HepG2 (cell line): ENCODE data around the gene IDH3G. TPM values are rescaled to one million over a fixed set of nuclear protein-coding genes. Genes with fewer than 3 reads are reported as not detected.
A peak's percentile ranks its signal among the peaks of the same experiment; 100 is the strongest.

Experiments used
- ARID4A ChIP-seq: sonication (generic); formaldehyde crosslinking; IDR thresholded peaks from 2 replicates; pipeline ENCODE4 v1.5.0; 2020; ENCODE audit warnings: mild to moderate bottlenecking, missing genetic modification reagents, borderline replicate concordance
- ATF1 ChIP-seq: IDR thresholded peaks from 2 replicates; pipeline ENCODE4 v1.6.1; 2016; ENCODE audit warnings: mild to moderate bottlenecking, control low read depth
- CBX5 ChIP-seq: sonication (generic); formaldehyde crosslinking; IDR thresholded peaks from 2 replicates; pipeline ENCODE4 v1.4.0; 2020; ENCODE audit warnings: missing genetic modification reagents, borderline replicate concordance
- CCDC6 ChIP-seq: sonication (generic); formaldehyde crosslinking; IDR thresholded peaks from 2 replicates; pipeline ENCODE4 v1.8.1; 2022; ENCODE audit warnings: mild to moderate bottlenecking, missing genetic modification reagents, moderate library complexity
- CENPX ChIP-seq: sonication (generic); formaldehyde crosslinking; IDR thresholded peaks from 2 replicates; pipeline ENCODE4 v1.9.0; 2021; ENCODE audit warnings: mild to moderate bottlenecking, missing genetic modification reagents, moderate library complexity
- EHMT2 ChIP-seq: fragments of 200-600 bp; sonication (generic); IDR thresholded peaks from 2 replicates; pipeline ENCODE4 v1.7.0; 2017; ENCODE audit warnings: antibody characterized with exemption, low read depth, low read length, borderline replicate concordance
- HDAC1 ChIP-seq: sonication (generic); formaldehyde crosslinking; IDR thresholded peaks from 2 replicates; pipeline ENCODE4 v1.5.1; 2020; ENCODE audit warnings: mild to moderate bottlenecking, missing genetic modification reagents
- HNF4G ChIP-seq, 2 experiments: sonication (generic) in 1 of 2; formaldehyde crosslinking in 1 of 2; IDR thresholded peaks; 2 replicates each; pipeline versions ENCODE4 v1.4.0 to v1.6.1; 2011 to 2020; ENCODE audit warnings: borderline replicate concordance in 2 of 2, low read depth in 2 of 2, mild to moderate bottlenecking in 2 of 2, low read length in 1 of 2, missing genetic modification reagents in 1 of 2, moderate library complexity in 1 of 2
- KDM1A ChIP-seq: IDR thresholded peaks from 2 replicates; pipeline ENCODE4 v1.6.1; 2016; ENCODE audit warnings: missing compliant biosample characterization
- KDM5B ChIP-seq: sonication (generic); formaldehyde crosslinking; IDR thresholded peaks from 2 replicates; pipeline ENCODE4 v1.4.0; 2020; ENCODE audit warnings: missing genetic modification reagents, mild to moderate bottlenecking, borderline replicate concordance
- KMT2A ChIP-seq: sonication (generic); formaldehyde crosslinking; IDR thresholded peaks from 2 replicates; pipeline ENCODE4 v1.4.0; 2020; ENCODE audit warnings: missing genetic modification reagents
- NR0B2 ChIP-seq: sonication (generic); formaldehyde crosslinking; IDR thresholded peaks from 2 replicates; pipeline ENCODE4 v1.4.0; 2020; ENCODE audit warnings: mild to moderate bottlenecking, missing genetic modification reagents
- RBAK ChIP-seq: sonication (generic); formaldehyde crosslinking; IDR thresholded peaks from 2 replicates; pipeline ENCODE4 v1.5.1; 2020; ENCODE audit warnings: mild to moderate bottlenecking, missing genetic modification reagents
- SAFB2 ChIP-seq: sonication (generic); formaldehyde crosslinking; IDR thresholded peaks from 2 replicates; pipeline ENCODE4 v1.5.1; 2020; ENCODE audit warnings: missing genetic modification reagents, low read depth, mild to moderate bottlenecking, borderline replicate concordance
- SMAD3 ChIP-seq: sonication (generic); formaldehyde crosslinking; IDR thresholded peaks from 2 replicates; pipeline ENCODE4 v1.4.0; 2020; ENCODE audit warnings: missing genetic modification reagents
- TEAD3 ChIP-seq: optimal IDR thresholded peaks from 2 replicates; pipeline ENCODE3; 2016; ENCODE audit warnings: borderline replicate concordance
- ZBTB14 ChIP-seq: sonication (generic); formaldehyde crosslinking; IDR thresholded peaks from 2 replicates; pipeline ENCODE4 v1.4.0; 2020; ENCODE audit warnings: missing genetic modification reagents
- ZNF160 ChIP-seq: sonication (generic); formaldehyde crosslinking; IDR thresholded peaks from 2 replicates; pipeline ENCODE4 v1.8.0; 2022; ENCODE audit warnings: mild to moderate bottlenecking, inconsistent platforms, missing genetic modification reagents
- ZNF20 ChIP-seq: sonication (generic); formaldehyde crosslinking; IDR thresholded peaks from 2 replicates; pipeline ENCODE4 v1.4.0; 2020; ENCODE audit warnings: mild to moderate bottlenecking, moderate library complexity, missing genetic modification reagents
- ZNF274 ChIP-seq: sonication (generic); formaldehyde crosslinking; IDR thresholded peaks from 2 replicates; pipeline ENCODE4 v1.5.1; 2020; ENCODE audit warnings: mild to moderate bottlenecking, missing genetic modification reagents
- ZNF296 ChIP-seq: sonication (generic); formaldehyde crosslinking; conservative IDR thresholded peaks from 2 replicates; pipeline ENCODE4 v1.5.0; 2020; ENCODE audit warnings: mild to moderate bottlenecking, missing genetic modification reagents
- ZNF558 ChIP-seq: sonication (generic); formaldehyde crosslinking; IDR thresholded peaks from 2 replicates; pipeline ENCODE4 v1.9.0; 2022; ENCODE audit warnings: mild to moderate bottlenecking, missing genetic modification reagents, borderline replicate concordance
- polyA plus RNA-seq, 8 experiments: library from polyadenylated mRNA; depleted of rRNA in 3 of 8; stranded (reverse) in 7 of 8; unstranded in 1 of 8; fragments of >200 nt; fragmentation: Illumina TruSeq in 4 of 8; extraction: Trizol in 4 of 8; gene quantifications; 2 replicates each; pipeline versions ENCODE4 v1.2.1 to v1.2.3, GENCODE V29; 2011 to 2016; ENCODE audit warnings: low read depth in 4 of 8, missing spikeins in 1 of 8, mixed read lengths in 1 of 8; ENCODE audit not compliant: insufficient read depth in 1 of 8
- total RNA-seq, 5 experiments: library from RNA; depleted of rRNA; stranded (reverse); fragments of >200 nt; fragmentation: Illumina TruSeq; extraction: Trizol; gene quantifications; 2 replicates each; pipeline ENCODE4 v1.2.3, GENCODE V29; 2016; ENCODE audit warnings: low read depth in 1 of 5

The IDH3G gene
- total and polyA plus RNA-seq, 2 of the 13 experiments (the other 11 are each of a cell fraction or from before 2014, with no cell fraction given) = 18.7 to 35.5 TPM

GRCh38 chrX:153794018-153794896 is at the start of gene IDH3G, which contains the start of gene SSR4 (continued):
- TF ChIP-seq ARID4A (CRISPR knock-in tag) = peak; percentile 92
- peak; percentile 55; the same call in 1 of the 2 replicates for TF ChIP-seq ZNF274 (CRISPR knock-in tag)
- no peak for TF ChIP-seq ZBTB14
- TF ChIP-seq KDM1A (CRISPR knock-in tag) = no peak
- TF ChIP-seq HNF4G (IDR thresholded peaks at IDR 0.05; ENCODE audit: borderline replicate concordance, low read depth, low read length) = no peak
- TF ChIP-seq HNF4G (CRISPR knock-in tag; IDR thresholded peaks at IDR 0.05; ENCODE audit: borderline replicate concordance, low read depth) = no peak
- peak; percentile 85 for TF ChIP-seq ATF1 (CRISPR knock-in tag)
- TF ChIP-seq ZNF160 (CRISPR knock-in tag) = no peak
- TF ChIP-seq NR0B2 (CRISPR knock-in tag) = no peak
- TF ChIP-seq ZNF558 (CRISPR knock-in tag) = no peak
- TF ChIP-seq TEAD3 (CRISPR knock-in tag) = no peak
- no peak; the same call in 1 of the 2 replicates for TF ChIP-seq KMT2A
- TF ChIP-seq CBX5 (CRISPR knock-in tag) = no peak; the same call in 1 of the 2 replicates
- TF ChIP-seq EHMT2 = no peak
- TF ChIP-seq SMAD3 (CRISPR knock-in tag) = 0 out of 2 replicates have a peak, but pooled peaks have one; percentile 7
- TF ChIP-seq SAFB2 (CRISPR knock-in tag) = no peak
- no peak for TF ChIP-seq RBAK (CRISPR knock-in tag)
- no peak for TF ChIP-seq CENPX (CRISPR knock-in tag)
- TF ChIP-seq HDAC1 (CRISPR knock-in tag) = peak; percentile 75
- peak; percentile 75; the same call in 1 of the 2 replicates for TF ChIP-seq CCDC6 (CRISPR knock-in tag)
- TF ChIP-seq KDM5B (CRISPR knock-in tag) = peak; percentile 31; the same call in 1 of the 2 replicates
- no peak for TF ChIP-seq ZNF20
- TF ChIP-seq ZNF296 (CRISPR knock-in tag) = no peak
